Middle frontal gyrus (tissue), 1 donor: ENCODE results near the gene SLC15A4.
"Not testable (repeated sequence)": the region's sequence is repeated elsewhere in the genome, so short reads cannot be mapped to it uniquely, and the experiment has no call there.

ENCODE experiments used
- DNase-seq: peaks from one replicate; pipeline ENCODE4 v3.0.0-alpha.2; 2015; ENCODE audit warnings: low spot score; ENCODE audit errors: extremely low spot score

The SLC15A4 gene

DNA sequence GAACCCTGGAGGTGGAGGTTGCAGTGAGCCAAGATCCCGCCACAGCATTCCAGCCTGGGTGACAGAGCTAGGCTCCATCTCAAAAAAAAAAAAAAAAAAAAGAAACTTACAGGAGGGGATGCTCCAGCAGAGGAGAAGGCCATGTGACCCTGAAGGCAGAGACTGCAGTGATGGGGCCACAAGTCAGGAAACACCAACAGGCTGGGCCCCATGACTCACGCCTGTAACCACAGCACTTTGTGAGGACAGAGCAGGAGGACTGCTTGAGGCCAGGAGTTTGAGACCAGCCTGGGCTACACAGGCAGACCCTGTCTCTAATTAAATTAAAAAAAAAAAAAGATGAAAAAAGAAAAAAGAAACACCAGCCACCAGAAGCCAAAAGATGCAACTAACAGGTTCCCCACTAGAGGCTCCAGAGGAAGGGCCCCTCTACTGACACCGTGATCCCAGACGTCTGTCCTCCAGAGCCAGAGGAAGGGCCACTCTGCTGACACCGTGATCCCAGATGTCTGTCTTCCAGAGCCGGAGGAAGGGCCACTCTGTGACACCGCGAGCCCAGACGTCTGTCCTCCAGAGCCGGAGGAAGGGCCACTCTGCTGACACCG, 20.4 kb upstream of the SLC15A4 start:
- DNase-seq: no peak

DNA sequence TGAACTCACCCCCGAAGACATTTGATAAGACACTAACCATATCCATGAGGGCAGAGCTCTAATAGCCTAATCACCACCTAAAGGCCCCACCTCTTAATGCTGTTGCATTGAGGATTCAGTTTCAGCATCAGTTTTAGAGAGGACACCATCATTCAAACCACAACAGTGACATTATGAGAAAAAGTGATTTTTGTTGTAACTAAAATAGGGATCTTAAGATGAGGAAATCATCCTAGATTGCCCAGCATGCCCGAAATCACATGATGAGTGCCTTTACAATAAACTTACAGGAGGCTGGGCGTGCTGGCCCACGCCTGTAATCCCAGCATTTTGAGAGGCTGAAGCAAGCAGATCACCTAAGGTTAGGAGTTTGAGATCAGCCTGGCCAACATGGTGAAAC, 19.8 kb upstream of the SLC15A4 start:
- DNase-seq: no peak

DNA sequence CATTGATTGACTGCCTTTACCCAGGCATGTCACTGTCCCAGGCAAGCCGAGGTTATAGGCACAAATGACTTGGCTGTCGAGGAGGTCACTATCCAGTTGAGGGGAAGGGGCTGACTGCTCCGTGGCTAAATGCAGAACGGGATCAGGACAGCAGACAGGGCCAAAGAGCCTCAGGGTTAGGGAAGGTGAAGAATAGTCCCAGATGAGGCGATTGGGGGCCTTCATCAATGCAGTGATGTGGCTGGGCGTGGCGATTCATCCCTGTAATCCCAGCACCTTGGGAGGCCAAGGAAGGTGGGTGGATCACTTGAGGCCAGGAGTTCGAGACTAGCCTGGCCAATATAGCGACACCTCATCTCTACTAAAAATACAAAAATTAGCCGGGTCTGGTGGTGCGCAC, 18.8 kb upstream of the SLC15A4 start:
- no peak for DNase-seq

DNA sequence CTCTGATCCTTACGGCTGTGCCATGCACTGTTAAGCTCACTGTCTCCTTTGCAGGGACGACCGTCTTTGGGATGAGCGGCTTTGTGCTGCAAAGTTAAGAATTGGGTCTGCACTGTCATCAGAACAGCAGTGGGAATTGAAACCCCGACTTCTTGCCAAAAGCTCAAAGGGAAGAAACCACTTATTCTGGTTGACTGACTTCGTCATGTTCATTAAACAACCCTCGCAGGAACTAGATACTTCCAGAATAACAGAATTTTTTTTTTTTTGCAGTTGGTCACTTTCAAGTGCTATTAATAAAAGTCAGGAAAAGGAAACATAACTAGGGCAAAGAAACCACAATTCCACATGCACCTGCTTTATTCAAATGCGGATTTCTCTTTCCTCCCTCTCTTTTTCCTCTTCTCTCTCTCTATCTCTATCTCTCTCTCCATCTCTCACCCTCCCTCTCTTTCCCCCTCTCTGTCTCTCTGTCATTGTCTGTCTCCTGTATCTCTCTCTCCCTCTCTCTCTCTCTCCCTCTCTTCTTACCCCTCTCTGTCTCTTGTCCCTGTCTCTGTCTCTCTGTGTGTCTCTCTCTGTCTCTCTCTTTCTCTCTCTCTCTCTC, 17.2 kb upstream of the SLC15A4 start:
- DNase-seq: no peak

DNA sequence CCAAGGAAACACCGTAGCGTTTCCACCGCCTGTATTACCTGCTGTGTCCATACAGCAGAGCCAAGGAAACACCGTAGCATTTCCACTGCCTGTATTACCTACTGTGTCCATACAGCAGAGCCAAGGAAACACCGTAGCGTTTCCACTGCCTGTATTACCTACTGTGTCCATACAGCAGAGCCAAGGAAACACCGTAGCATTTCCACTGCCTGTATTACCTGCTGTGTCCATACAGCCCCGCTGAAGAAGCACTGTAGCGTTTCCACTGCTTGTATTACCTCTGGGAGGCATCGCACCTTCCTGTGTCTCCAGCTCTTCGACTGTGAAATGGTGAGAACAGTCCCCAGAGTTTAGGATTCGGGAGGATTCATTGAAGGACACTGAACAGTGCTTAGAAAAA, 16.1 kb upstream of the SLC15A4 start:
- not testable (repeated sequence) for DNase-seq

DNA sequence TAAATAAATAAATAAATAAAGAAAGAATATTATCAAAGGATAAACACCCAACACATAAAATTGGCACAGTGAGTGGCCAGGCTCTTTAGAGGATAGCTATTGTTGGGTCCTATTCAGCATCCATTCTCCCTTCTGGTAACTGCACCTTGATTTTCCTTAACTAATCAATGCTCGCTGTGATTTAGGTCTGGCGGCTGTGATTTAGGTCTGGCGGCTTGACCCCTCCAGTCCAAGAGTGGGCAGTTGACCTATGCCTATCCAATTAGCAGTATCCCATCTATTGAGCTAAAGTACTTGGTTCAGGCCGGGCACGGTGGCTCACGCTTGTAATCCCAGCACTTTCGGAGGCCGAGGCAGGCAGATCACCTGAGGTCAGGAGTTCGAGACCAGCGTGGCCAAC, 9.7 kb upstream of the SLC15A4 start:
- no peak for DNase-seq

DNA sequence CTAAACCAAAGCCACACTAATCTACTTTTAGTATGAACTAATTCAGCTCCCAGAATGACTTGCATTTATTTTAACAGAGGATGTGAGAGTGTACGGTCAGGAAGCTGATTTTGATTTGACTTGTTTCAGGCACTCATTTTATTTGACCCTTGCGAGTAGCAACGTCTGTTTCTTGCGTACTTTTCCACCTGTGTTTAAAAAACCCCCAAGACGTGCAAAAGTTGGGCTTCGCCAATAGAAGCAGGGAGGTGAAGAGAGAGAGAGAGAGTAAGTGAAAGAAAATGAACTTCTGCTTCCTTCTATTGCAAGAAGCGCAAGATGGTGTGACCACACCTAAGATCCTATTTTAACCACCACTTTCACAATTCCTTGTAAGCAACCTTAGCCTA, 6.7 kb upstream of the SLC15A4 start:
- DNase-seq: no peak

DNA sequence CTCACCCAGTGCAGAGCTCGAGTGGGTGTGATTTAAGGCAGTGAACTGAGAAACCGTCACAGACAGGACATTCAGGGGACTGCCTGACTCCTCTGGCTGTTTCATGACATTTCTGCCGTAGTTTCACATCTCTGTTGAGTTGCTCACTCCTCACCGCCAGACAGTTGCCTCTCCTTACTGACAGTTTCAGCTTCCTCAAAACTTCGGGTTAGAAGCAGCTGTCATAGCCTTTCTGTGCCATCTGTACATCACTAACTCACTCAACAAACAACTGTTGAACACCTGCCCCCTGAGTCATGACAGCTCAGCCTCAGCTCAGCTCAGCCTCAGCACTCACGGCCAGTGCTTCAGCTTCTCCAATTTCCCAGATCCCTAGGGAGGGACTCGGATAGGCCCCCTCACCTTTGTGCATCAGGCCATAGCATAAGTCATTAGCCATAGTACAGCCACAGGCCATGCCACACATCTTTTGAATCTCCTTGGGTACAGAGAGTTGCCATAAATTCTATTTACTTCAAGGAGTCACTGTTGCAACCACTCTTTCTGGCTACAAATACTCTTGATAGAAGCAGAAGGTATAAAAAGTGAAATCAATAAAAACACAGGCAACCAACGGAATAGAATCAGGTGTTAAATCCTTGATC, 6.2 kb upstream of the SLC15A4 start:
- no peak for DNase-seq

DNA sequence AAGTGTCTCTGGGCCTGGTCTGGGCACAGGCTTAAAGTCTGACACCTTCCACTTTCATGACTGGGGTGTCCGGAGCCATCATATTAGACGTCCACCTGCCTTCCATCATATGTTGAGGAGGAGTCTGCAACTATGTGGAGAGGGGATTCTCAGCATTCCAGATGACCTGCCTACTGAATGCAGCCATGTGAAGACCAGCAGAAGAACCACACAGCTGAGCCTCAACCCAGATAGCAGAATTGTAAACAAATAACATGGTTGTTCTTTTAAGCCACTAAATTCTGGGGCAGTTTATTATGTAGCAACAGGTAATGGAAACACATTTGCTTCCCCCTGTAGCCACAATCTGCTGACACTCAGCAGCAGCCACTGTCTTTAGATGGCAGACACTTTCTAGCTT, 4.0 kb upstream of the SLC15A4 start:
- DNase-seq: no peak

DNA sequence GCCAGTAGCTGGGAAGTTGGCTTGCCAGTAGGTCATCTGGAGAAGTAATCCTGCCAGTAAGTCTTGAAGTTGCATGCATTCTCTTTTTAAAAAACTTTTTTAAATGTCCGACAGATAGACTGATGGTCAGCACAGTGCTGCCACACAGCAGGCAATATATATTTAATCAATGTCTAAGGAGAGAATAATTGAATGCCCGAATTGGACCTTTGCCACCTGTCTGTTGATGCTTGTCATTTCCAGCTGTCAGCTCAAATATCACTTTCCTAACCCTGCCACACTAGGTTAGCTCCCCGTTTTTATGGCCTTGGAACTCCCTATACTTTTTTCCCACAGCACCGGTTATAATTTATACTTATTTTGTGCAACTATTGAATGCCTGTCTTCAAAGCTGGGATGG, 2.1 kb upstream of the SLC15A4 start:
- DNase-seq: no peak

DNA sequence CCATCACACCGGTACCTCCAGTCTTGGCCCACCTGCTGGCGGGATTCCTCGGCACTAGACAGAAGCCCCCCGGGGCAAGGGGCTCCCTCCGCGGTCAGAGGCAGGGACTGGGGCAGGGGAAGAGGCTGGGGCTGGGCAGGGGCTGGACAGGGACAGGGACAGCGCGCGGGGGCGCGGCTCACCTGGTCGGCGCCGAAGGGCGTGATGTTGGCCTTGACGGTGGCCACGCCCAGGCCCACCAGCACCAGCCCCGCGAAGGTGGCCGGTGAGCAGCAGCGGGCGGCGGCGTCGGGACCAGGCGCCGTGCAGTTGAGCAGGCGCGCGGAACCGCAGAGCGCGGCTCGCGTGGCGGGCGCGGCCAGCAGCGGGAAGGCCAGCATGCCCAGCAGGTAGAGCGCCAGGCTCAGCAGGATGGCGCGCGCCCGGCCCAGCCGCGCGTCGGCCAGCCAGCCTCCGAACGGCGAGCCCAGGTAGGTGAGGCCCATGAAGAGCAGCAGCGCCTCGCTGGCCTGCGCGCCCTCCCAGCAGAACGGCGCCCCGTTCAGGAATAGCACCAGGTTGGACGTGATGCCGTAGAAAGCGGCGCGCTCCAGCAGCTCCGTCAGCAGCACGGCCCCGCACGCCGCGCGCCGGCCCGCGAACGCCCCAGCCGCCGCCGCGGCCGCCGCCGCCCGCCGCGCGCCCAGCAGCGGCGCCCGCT, 392 bp downstream of the SLC15A4 start:
- DNase-seq: no peak

DNA sequence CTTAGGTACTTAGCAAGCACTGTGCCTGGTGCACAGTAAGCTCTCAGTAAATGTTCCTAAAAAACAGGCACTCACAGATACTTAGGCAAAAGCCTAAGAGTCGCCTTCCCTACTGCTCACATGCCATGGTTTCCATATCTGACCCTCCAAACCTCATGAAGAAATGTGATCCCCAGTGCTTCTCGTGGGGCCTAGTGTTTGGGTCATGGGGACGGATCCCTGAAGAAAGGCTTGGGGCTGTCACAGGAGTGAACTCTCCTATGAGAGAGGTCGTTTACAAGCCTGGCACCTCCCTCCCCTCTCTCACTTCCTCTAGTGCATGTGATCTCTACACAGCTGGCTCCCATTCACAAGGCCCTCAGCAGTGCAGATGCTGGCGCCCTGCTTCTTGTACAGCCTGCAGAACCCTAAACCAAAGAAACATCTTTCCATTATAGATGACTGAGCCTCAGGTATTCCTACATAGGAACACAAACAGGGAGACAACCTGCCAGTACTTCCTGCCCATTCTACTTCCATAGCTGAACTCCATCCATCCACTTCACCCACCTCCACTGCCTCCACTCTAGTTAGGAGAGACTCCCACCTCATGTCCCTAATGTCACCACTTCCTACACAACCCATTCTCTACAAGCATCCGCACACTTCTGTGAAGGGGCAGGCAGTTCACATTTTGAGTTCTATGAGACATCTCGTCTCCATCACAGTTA, 2.9 kb downstream of the SLC15A4 start:
- no peak for DNase-seq

DNA sequence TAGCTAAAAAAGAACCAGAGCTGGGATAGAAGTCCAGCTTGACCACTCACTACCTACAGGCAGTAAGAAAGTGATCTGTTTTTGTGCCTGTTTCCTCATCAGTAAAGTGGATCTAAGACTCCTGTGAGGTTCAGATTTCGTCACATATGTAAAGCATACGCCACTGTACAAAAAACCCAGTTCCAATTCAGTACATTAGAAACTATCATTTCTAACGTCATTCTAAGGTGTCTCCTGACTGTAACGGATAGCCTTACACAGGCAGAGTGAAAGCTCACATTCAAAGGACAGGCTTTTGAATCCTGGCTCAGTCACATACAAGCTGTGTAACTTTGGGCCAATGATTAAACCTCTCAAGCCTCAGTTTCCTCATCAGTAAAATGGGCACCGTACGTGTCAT, 3.5 kb downstream of the SLC15A4 start:
- DNase-seq: no peak

DNA sequence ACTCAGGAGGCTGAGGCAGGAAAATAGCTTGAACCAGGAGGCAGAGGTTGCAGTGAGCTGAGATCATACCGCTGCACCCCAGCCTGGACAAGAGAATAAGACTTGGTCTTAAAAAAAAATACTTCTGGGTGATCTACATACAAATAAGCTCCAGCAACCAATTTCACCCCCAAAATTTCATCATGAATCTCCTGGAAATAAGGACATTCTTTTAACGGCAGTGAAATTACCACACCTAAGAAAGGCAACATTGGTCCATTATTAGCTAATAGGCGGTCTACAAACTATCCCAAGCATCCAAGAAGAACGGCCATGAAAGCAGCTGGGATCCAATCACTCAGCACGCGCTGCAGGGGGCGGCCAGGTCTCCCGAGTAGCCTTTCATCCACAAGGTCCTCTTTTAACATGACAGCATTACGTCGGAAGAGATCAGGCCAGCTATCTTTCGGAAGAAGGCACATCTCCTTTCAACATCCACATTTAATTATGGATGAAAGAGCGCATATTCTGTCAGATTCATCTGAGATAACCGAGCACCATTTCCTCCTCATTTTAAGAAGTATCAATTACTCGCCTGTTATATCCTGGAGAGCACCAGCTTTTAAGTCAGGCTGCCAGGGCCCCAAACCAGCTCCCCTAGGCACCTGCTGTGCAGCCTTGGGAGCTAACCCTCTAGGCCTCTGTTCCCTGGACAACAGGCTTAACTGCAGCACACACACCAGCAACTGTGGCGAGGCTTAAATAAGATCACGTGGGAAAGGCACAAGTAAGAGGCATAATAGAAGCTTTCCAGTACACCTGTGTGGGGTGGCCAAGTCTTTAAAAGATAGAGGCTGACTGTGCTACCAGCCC, 4.2 kb downstream of the SLC15A4 start:
- no peak for DNase-seq

DNA sequence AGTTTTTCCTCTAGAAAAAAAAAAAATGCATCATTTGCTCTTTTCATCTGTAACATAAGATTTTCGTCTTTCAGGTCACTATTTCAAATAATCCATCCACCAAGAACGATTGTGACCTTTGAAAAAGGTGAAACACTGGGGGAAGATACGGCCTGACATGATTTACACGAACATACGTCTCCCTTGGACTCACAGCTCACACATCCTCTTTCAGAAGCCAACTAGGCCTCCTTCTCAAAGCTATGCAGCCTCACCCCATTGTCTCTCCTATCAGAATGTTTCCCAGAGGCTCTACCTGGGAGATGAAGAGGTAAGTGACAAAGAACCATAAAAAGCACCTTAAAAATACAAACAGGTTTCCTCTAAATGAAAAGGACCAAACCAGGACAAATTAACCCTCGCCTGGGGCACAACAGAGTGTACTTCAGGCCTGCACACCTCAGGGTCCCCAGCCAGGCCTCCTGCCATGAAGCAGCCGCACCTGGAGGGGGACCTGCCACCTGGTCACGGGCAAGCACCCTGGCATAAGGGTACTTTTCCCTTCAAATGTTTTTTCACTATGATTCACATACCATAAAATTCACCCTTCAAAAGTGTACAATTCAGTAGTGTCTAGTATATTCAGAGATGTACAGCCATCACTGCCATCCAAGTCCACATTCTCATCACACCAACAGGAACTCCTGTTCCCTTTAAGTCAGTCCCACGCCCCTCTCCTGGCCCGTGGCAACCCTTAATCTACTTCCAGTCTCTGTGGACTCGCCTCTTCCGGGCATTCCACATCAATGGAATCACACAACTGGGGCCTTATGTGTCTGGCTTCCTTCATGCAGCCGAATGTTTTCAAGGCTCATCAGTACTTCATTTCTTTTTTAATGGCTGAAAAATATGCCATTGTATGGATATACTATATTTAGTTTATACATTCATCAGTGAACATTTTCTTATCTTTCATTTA, 5.4 kb downstream of the SLC15A4 start:
- no peak for DNase-seq

DNA sequence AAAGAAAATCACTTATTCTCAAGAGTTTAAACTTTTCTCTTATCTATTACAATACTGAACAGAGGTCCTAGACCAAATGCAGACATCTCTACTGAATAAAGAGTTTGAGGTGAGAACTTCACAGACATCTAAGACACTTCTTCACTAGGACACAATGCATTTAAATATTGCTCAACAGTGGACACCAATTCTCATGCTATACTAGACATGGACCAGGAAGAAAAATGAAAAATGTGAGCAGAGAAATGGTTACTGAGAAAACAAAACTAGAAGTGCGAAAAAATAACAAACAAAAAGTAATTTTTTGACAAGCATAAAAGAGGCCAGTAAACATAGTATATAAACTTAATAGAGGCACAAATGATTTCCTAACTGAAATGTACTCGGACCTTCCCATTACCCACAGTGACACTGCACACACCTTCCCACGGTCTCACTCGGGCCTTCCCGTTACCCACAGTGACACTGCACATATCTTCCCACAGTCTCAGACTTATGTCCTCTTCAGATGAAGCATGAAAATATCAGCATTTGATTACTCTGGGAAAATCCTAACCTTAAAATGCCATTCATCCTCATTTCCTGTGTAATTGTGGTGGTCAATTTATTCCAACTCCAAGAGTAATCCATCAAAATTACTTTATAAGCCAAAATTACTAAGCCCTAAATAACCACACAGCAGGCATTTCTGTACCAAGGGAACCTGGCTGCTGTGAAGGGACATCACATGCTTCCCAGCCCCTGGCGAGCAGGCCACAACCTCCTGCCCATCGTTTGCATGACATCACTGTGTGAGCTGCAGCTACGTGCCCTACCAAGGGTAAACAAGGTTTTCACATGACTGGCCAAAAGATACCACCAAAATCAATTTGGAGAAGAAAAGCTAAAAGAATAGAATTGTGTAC, 6.4 kb downstream of the SLC15A4 start:
- no peak for DNase-seq

DNA sequence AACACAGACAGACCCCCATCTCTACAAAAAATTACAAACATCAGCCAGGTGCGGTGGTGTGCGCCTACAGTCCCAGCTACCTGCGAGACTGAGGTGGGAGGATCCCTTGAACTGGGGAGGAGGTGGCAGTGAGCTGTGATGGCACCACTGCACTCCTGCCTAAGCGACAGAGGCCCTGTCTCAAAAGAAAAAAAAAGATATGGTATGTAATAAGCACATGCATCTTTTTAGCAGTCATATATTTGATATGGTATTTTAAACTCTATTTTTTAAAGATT, 7.2 kb downstream of the SLC15A4 start:
- no peak for DNase-seq

DNA sequence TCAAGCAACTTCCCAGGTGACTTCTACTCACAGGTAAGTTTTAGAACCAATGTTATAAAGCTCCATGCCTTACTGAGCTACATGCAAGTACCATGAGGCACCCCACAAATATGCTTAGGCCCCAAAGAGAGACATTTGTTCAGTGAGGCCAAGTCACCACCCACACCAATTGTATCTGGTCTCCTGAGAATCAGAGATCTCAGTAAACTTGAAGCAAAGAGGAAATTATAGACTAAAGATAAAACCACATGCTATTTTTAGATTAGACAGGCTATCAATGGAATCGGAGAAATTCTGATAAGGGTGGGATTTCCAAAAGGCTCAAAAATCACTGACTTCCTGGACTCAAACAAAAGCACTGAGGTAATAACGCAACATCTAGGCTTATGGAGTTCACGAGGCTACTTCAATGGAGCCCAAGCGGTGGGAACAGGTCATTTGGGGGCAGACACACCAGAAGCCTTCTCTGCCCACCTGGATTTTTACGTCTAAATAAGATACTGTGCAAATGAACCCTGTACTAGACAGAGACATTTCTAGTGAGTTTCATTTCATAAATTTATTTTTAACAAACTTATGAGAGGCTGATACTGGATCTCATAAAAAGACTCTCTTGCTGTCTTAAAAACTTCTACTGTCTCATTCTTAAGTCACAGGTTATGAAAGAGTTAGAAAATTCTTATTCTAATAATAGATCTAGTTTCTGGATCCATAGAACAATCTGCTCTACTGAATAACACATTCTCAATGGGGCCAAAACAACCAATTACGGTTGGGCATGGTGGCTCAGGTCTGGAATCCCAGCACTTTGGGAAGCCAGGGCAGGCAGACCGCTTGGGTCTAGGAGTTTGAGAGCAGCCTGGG, 7.7 kb downstream of the SLC15A4 start:
- DNase-seq: no peak
